GM18870 (cell line): ENCODE data around the gene PPP1R2.
"Not testable (repeated sequence)": the region's sequence is repeated elsewhere in the genome, so short reads cannot be mapped to it uniquely, and the experiment has no call there.

Source experiments
- ATAC-seq: cut with Tn5 transposase; IDR thresholded peaks from one replicate; pipeline ENCODE4 v1.9.1; 2021; ENCODE audit warnings: moderate library complexity; ENCODE audit not compliant: unreplicated experiment

PPP1R2 gene

DNA sequence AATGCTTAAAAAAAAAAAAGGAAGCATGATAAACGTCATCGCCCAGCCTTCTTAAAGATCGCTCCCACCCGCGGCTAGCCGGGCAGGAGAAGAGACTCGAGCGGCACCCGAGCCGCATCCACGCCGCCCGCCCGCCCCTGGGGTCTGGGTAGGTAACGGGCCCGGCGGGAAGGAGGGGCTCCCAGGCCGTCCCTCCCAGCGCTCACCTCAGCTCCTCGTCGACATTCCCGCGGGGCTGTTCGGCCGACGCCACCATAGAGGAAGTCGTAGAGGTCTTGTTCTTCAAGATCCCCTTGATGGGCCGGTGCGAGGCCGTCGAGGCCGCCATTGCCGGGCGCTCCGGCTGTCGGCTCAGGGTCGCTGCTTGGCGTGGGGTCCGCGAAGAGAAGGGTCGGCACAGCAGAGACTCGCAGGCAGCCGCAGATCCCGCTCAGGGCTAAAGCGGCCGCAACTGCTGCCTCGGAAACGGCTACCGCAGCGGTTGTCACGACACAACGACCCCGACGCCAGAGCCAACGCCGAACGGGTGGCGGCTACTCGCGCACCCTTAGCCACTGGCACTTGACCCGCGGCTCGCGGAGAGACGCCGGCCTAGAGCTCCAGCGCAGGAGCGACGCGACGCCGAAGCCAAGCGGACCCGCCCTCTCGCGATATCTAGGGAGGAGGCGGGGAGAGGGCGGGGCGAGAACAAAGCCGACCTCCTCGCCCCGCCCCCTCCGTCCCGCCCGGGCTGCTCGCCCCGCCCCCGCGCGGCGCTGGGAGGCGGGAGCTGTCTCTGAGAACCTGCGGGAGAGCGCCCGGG lies at the start of gene PPP1R2:
Gene PPP1R2 (minus strand): TSS at position 628 of the 802 bp plus-strand sequence. CDS start 300 bp downstream, at position 328.
- ATAC-seq, result peak; percentile 40

DNA sequence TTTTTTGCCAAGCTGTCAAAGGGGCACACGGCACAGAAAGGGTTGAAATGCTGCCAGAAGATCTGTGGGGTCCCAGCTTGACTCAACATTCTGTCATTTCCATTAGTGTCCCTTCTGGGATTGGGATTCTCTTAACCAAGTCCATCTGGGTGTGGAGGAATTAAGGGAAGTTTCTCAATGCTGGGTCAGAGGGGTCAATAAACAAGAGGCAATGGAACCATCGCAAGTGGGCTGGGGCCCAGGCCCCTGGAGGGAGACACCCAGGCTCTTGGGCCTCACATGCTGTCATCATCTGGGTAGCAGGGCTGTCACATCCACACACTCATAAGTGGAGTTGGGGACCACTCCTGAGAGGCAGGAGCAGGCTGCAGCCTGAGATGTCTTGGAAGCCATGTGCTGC lies 48.7 kb upstream of the PPP1R2 start:
- ATAC-seq, result no peak

DNA sequence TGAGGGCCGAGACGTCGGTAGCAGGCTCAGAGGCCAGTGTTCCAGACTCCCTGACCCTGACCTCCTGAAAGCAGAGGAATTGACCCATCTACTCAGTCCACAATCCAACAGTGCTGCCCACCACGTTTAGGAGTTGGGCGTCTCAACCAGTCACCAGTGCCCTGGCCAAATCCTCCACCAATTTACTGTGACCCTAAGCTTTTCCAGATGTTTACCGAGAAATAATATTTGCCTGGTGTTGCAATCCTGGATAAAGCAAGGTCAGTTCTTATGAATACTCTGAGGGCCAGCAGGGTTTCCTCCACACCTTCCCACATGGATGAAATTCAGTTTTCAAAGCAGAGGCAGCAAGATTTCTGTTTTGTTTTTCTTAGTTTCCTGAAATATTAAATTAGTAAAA lies 48.1 kb upstream of the PPP1R2 start:
- ATAC-seq, result no peak

DNA sequence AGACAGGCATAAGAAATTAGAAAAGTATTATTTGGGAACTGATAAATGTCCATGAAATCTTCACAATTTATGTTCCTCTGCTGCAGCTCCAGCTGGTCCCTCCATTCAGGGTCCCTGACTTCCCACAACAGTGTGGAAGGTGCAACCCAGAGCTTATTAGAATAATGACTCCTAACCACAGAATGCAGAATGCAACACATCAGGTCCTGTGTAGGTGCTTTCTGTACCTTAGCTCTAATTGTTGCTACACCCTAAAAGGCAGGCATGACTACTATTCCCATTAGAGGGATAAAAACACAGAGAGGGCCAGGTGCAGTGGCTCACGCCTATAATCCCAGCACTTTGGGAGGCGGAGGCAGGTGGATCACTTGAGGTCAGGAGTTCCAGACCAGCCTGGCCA lies 47.3 kb upstream of the PPP1R2 start:
- ATAC-seq, result not testable (repeated sequence)

DNA sequence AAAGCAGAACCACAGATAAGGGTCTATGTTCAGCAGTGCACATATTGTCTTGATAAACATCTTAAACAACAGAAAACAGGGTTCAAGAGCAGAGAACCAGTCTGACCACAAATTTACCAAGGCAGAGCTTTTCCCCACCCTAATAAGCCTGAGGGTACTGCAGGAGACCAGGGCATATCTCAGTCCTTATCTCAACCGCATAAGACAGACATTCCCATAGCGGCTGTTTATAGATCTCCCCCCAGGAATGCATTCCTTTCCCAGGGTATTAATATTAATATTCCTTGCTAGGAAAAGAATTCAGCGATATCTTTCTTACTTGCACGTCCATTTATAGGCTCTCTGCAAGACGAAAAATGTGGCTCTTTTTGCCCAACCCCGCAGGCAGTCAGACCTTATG lies 46.7 kb upstream of the PPP1R2 start:
- not testable (repeated sequence) for ATAC-seq

DNA sequence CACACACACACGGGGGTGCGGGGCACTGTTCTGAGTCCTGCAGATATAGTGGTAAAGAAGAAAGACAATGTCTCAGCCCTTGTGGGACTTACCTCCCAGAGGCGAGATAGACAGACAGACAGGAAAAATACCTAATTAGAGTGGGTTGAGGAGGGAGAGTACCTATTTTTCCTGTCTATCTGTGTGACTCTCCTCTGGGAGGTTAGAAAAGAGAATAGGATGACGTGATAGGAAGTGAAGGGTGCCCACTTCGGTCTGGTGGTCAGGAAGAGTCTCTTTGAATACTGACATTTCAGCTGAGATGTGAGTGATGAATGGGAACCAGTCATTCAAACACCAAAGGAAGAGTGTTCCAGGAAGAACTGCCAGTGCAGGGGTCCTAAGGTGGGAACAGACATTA lies 44.7 kb upstream of the PPP1R2 start:
- no peak for ATAC-seq

DNA sequence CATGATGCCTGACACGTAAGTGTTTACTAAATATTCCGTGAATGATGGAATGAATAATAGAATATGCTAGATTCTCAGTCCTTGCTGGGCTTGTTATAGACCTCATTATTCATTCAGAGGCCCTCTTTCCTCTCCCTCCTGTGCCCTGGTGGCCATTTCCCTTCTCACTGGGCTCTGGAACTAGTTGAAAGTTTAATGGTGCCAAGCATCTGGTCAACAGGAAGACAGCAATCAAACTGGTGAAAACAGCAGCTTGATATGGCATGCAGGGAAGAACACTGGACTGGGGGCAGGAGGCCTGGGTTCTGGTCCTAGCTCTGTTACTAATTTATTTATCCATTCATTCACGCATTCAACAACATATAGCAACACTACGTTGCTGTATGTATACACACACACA lies 44.3 kb upstream of the PPP1R2 start:
- no peak for ATAC-seq

DNA sequence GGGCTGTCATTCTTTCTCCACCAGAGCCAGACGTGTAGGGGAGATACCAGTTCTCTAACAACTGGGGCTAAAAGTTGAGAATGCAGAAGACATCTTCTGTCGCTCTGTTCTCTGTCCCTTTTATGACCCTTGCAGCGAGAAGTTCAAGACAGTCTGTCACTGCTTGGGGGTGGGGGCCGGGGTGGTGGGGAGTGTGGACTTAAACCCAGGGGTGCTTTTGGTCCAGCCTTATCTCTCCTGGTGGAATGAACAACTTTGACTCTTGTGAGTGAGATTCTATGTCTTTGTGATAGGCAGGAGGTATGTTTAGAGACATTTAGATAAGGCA lies 41.4 kb upstream of the PPP1R2 start:
- ATAC-seq, result no peak

DNA sequence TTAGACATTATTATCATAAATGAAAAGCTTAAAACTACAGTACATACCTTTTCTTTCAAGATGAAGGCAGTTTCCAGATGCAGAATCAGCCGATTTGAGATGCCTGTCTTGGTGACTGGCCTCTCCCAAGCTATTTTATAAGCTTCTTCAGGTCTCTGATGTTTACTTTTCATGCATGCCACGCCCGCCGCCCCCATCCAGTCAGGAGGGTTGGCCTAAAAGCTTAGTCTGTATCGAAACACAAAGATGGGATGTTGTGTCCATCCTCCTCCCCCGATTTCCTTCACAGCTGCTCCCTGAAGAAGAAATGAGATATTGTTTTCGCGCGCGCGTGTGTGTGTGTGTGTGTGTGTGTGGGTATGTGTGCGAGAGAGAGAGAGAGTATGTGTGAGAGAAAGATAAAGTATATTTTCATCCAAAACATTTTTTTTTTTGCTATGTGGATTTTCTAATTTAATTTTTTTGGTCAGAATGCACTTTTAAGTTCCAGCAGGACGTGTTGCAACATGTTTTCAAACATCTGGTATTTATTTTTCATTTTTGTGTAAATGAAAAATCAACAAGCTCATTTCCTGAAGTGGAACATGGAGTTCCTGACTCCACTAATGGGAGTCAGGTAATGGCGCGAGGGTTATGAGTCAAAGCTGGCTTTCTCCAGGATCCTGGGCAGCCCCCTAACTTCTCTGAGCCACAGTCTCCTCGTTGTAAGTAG lies 40.9 kb upstream of the PPP1R2 start, which contains the start of gene APOD:
Gene APOD (minus strand): TSS at position 110 of the 712 bp plus-strand sequence. CDS start 4,479 bp downstream, outside the sequence.
- ATAC-seq, result no peak

DNA sequence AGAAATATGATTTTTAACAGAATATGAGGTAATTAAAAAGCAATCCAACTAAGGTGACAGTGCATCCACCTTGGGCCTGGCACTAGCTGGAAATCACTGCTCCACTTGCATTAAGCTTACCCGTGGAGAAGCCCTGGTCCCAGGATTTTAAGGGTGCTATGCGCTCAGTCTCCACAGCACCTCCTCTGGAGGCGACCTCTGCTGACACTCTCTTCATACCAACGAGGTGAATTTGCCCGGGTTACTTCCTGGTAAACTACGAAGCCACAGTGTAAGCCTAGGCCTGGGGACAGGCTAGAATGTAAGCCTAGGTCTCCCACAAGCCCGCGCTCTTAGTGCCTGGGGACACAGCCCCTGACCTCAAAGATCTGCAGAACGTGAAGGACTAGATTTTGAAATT lies 39.8 kb upstream of the PPP1R2 start:
- no peak for ATAC-seq

DNA sequence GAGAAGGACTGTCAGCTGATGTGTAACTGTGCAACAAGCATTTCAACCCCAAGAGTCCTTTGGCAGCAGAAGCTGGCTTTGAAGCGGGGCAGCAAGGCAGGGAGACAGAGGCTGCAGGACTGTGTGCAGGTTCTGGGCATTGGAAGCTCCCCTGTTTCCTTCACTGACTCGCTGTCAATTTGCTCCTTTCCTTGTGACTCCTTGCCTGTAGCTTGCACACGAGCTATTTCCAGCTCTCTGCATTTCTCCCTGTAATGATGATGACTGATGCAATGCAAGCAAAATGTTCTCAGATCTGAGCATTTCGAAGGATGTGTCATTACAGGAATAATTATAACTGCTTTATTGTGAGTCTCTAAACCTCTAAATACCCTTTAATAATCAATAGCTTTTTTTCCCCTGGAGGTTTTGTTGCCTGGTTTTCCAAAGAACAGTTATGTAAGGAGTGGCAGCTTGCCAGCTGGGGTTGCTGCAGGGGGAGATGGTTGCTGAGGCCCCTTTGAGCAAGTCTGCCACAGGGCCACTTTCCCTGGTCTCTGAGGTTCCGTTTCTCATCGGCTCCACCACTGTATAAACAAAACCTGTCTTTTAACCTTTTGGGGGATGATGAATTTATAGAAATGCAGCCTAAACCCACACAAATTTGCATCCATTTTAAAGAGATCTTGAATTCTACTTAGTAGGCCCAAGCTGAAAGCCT lies 37.8 kb upstream of the PPP1R2 start:
- ATAC-seq, result no peak

DNA sequence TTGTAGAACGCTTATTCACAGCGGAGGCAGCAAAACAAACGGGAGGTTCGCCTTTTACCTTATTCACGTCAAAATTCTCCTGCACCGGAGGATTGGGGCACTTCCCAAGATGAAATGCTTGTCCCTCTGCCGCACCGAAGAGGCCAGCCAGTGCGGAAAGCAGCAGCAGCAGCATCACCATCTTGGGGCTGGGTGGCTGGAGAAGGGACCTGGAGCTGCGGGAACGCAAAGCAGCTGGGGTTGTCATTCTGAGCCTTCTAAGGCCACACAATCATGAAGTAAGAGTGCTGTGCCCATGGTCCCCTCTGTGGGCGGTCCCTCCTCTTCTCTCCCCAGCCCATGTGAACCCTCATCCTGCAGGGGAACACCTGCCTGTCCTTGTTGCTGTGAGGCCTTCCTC lies 36.2 kb upstream of the PPP1R2 start:
- ATAC-seq, result no peak

DNA sequence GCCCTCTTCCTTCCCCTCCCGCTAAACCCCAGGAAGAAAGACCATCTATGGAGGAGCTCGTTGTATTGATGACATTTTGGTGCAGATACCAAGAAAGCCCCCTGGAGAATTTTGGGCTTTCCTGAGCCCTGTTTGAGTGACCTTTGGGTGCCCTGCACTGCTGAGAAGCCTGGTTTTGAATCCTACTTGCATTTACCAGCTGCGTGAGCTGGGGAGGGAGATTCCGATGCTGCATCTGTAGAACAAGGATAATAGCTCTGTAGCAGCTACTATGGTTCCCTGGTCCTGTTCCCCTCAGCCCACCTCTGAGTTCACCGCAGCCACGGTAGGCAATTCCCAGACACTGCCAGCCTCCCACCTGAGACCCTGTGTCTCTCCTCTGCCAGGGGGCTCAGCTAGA lies 35.4 kb upstream of the PPP1R2 start:
- no peak for ATAC-seq

DNA sequence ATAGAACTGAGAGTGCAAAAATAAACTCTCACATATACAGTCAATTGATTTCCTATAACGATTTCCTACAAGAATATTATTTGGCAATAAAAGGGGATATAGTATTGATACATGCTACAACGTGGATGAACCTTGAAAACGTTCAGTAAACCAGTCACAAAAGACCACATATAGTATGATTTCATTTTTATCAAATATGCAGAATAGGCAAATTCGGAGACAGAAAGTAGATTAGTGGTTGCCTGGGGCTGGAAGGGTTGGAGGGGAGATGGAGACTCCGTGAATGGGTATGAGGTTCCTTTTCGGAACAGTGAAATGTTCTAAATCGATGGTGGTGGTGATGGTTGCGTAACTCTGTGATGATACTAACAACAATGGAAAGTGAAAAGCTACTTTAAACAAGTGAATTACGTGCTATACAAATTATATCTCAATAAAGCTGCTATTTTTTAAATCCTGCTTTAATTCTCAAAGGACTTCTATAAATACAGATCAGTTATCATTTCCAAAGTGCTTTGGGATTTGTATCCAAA lies 34.6 kb upstream of the PPP1R2 start:
- ATAC-seq, result no peak

DNA sequence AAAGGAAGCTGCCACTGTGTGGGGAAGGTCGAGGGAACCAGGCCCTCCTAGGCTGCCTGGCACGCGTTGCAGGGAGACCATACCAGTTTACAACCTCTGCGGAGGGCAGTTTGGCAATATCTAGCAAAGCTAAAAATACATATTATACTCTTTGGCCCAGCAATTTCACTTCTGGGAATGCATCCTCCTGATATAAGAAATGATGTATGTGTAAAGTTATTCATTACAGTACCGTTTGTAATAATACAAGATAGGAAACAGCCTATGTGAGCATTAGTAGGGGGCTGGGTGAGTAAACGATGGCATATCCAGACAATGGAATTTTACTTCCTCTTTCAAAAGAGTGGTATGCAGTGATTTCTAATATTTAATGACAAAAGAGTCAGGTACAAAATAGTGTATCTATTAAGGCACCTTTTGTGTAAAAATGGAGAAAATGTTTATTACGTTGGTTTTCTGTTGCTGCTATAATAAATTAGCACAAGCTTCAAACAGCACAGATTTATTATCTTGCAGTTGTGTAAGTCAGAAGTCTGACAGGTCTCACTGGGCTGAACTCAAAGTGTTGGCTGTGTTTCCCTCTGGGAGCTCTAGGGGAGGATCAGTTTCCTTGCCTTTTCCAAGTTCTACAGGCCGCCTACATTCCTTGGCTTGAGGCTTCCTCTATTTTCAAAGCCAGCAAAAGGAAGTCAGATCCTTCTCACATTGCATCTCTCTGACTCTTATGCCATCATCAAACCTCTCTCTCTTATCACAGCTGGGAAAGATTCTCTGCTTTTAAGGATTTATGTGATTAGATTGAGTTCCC lies 31.6 kb upstream of the PPP1R2 start:
- no peak for ATAC-seq

DNA sequence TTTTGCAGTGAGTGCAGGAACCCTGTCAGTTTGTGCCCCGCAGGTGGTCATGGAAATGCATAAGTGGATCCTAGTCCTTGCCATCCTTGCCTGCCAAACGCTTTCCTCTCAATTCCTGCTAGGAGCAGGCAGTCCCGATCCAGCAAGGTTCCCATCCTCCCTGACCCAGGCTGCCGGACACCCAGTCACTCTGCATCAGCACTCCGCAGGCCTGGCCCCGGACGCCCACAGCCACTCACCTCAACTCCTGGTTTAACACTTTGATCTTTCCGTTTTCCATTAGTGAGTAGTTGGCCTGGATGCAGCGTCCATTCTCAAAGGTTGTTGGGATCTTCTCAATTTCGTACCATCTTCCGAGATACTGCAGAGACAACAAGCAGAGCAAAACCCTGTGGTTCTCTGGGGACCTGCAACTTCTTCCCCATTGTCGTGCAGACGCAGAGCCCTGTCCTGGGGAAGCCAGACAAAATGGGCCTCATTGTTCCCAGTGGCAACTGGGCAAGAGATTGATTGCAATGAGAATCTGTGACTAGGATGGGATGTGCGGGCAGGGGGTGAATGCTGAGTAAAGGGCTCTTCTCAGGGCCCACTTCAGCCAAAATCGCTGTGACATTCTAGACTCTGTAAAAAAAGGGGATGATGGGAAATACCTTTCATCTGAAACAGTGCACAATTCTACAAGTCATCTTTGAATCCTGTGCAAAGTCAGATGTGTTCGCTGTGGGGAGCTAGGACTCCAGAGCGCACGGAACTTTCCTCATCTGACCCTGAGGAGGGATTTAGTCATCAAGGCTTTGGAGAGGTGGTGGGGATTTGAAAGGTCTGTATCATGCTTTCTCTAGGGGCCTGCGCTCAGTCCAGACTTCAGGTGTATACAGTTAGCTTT lies 30.7 kb upstream of the PPP1R2 start:
- no peak for ATAC-seq

DNA sequence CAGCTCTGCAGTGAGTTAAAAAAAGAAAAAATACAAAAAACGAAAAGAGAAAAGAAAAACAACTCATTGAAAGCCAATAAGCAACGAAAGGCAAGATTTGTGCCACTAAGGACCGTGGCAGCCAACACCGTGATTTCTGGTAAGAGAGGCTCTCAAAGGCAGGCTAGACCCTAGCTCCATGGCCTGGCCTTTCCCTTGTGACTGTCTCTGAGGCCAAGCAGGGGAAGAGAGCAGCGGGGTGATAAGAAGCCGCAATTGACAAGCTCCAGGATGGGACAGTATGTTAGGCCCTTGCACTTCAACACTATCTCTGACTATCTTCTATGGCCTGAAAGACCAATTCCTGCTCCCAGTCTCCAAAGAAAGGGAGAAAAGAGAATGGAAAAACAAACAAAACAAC lies 28.2 kb upstream of the PPP1R2 start:
- no peak for ATAC-seq

DNA sequence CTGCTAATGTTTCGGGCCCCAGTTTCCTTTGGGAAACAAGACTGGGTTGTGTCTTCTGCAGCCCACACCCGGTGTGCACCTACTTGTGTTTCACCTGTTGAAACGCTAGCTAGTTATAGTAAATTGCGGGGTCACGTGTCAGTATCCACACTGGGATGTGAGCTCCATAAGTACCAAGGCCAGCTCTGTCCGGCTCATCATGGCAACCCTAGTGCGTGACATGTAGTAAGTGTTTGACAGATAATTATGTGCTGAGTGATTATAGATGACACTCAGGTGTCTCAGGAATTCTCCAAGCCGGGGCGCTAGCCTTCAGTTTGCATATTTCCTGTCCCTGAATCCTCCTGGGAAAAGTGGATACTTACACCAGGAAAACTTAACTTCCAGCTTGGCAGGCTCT lies 27.8 kb upstream of the PPP1R2 start:
- ATAC-seq, result no peak

DNA sequence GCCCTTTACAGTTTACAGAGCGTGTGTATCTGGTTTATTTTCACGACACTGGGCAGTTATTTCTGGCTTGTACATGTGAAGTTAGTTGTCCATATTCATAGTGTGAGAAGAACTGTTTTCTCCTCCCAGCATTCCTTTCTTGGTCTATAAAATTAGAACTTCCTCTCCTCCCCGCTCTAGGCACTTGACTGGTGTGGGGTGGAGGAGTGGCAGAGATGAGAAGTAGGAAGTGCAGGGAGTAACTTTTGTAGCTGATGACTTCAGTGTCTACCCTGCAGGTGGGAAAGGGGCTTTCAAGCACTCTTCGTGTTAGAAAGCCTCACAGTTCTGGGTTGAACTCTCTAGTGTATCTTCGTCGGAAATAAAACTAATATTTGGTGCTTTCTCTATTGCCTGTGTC lies 27.2 kb upstream of the PPP1R2 start:
- no peak for ATAC-seq

DNA sequence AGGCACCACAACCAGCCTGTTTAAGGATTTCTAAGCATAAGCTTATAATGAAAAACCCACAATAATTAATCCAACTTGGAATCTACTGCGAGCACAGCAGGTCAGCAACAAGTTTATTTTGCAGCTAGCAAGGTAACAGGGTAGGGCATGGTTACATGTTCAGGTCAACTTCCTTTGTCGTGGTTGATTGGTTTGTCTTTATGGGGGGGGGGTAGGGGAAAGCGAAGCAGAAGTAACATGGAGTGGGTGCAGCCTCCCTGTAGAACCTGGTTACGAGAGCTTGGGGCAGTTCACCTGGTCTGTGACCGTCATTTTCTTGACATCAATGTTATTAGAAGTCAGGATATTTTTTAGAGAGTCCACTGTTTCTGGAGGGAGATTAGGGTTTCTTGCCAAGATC lies 25.5 kb upstream of the PPP1R2 start:
- no peak for ATAC-seq
